ENCODE results near the gene RTN4RL1. TPM values are rescaled to one million over a fixed set of nuclear protein-coding genes. Genes with fewer than 3 reads are reported as not detected.
A peak's percentile ranks its signal among the peaks of the same experiment; 100 is the strongest.

RTN4RL1 gene, protein sequence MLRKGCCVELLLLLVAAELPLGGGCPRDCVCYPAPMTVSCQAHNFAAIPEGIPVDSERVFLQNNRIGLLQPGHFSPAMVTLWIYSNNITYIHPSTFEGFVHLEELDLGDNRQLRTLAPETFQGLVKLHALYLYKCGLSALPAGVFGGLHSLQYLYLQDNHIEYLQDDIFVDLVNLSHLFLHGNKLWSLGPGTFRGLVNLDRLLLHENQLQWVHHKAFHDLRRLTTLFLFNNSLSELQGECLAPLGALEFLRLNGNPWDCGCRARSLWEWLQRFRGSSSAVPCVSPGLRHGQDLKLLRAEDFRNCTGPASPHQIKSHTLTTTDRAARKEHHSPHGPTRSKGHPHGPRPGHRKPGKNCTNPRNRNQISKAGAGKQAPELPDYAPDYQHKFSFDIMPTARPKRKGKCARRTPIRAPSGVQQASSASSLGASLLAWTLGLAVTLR
- 10 to 100 TPM in 1 of 4 donors, 1 to 10 TPM in 3; 7.3 to 12.6 (median 7.8) TPM for total RNA-seq

DNA sequence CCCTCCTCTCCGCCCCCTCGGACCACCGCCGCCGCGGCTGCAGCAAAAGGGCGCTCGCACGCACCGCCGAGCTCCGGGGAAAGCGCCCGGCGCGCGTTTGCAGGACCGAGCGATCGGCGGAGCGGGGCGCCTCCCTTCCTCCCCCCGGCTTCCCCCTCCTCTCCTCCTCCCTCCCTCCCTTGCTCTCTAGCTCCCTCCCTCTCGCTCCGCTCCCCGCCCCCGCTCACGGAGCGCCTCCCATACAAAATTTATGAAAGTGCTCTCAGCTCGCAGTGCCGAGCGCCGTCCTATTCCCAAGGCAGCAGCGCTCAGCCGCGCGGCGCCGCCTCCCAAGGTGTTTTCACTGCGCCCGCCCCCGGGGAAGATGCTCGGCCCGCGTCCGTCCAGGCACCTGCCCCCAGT lies at the start of gene RTN4RL1:
Gene RTN4RL1, minus strand, starts transcription at position 115 of the 402 bp plus-strand sequence. CDS start 469 bp downstream, outside the sequence.
- peak; percentile 41 to 46 for DNase-seq (ENCODE audit: low spot score in 2 of 2)
- H3K9me3 ChIP-seq, result no peaks in the 10 kb centered on the region
- WGBS, 2 donors, result 2 to 4% methylated on average over 22 of the region's 47 CpGs
- H3K36me3 ChIP-seq, result no peaks in the 10 kb centered on the region
- H3K27ac ChIP-seq, result peak within 1 kb of the TSS in 1 of 4 donors; percentile 42
- TF ChIP-seq EP300 (IDR thresholded peaks at IDR 0.05) (no peak), POLR2A (IDR thresholded peaks at IDR 0.05) (no peak)
- TF ChIP-seq, protein P1, sequence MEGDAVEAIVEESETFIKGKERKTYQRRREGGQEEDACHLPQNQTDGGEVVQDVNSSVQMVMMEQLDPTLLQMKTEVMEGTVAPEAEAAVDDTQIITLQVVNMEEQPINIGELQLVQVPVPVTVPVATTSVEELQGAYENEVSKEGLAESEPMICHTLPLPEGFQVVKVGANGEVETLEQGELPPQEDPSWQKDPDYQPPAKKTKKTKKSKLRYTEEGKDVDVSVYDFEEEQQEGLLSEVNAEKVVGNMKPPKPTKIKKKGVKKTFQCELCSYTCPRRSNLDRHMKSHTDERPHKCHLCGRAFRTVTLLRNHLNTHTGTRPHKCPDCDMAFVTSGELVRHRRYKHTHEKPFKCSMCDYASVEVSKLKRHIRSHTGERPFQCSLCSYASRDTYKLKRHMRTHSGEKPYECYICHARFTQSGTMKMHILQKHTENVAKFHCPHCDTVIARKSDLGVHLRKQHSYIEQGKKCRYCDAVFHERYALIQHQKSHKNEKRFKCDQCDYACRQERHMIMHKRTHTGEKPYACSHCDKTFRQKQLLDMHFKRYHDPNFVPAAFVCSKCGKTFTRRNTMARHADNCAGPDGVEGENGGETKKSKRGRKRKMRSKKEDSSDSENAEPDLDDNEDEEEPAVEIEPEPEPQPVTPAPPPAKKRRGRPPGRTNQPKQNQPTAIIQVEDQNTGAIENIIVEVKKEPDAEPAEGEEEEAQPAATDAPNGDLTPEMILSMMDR (IDR thresholded peaks at IDR 0.05), result no peak
- H3K4me1 ChIP-seq, result peaks cover 0 to 56% (median 30%) of the 10 kb centered on the region in 4 donors
- H3K27me3 ChIP-seq, result peaks cover 0 to 59% of the 10 kb centered on the region in 2 donors
- H3K4me3 ChIP-seq, result peak within 1 kb of the TSS; percentile 42 to 68 (median 50)

DNA sequence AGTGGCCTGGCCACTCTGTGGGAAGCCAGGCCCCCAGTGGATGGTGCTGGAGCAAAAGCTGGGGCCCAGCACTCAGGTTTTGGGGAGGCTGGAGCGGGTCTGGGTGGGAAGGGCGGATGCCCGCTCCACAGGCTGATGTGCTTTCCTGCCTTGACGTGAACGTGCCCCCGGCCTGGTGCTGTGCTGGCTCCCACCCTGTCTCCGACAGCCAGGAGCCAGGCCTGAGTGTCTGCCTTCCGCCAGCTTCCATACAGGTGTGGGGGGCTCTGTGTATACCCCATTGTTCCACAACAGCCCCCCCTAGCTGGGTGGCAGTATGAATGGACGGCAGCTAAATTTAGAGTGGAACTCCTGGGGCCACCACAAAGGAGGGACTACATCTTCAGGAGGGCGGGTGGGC lies 49.8 kb upstream of the RTN4RL1 start:
- Histone ChIP-seq H3K4me1 (peaks cover 0 to 69% (median 28%) of the 10 kb centered on the region in 4 donors), H3K36me3 (peaks cover 0 to 85% (median 0%) of the 10 kb centered on the region in 3 donors), H3K27me3 (no peaks in the 10 kb centered on the region), H3K27ac (peak overlapping the region in 3 of 4 donors; percentile 68 to 79 (median 79)), H3K9me3 (no peaks in the 10 kb centered on the region), H3K4me3 (no peak overlapping the region)
- no peak for DNase-seq (ENCODE audit: low spot score in 2 of 2)
- no peak for TF ChIP-seq POLR2A (IDR thresholded peaks at IDR 0.05)
- TF ChIP-seq EP300 (IDR thresholded peaks at IDR 0.05), result no peak
- TF ChIP-seq, protein P1 (IDR thresholded peaks at IDR 0.05), result no peak
- WGBS, 2 donors, result 80 to 81% methylated on average over 10 of the region's 10 CpGs

DNA sequence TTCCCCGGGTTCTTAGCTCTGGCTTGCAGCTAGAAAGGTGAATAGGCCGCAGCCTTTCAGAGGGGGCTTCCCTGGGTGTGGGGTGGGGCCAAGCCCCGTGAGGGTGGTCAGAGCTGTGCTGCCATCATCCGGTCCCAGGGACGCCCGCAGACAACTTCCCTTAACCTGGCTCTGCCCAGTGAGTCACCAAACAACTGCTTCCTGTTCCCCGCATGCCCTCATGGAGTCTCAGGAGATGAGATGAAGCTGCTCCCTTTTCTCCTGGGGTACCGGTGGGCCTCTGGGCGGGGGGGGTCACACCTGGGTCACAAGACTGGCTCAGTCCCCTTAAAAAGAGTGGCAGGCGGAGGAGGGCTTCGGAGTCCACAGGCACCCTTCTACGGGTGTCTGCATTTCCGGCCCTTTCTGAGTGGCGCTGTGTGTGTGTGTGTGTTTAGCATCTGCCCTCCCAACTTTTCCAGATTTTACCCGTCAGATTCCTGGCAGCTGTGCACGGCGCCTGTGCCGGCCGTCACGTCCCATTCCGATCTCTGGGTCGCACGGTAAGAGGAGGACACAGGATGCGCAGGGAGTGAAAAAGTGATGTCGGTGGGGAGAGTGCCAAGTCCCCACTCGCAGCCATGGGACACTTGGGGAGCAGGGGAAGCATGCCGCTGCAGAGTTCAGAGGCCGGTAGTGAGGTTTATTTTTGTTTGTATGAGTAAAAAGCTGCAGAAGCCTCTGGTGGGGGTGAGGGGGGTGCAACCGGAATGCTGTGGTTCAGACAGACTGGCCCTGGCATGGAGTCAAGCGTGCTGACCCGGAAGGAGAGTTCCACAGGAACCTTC lies 46.5 kb upstream of the RTN4RL1 start:
- Histone ChIP-seq H3K36me3 (peaks cover 0 to 81% (median 0%) of the 10 kb centered on the region in 3 donors), H3K27ac (peak overlapping the region; percentile 5 to 81 (median 67)), H3K4me1 (peaks cover 0 to 80% (median 49%) of the 10 kb centered on the region in 4 donors), H3K27me3 (no peaks in the 10 kb centered on the region), H3K4me3 (no peak overlapping the region), H3K9me3 (no peaks in the 10 kb centered on the region)
- no peak for DNase-seq (ENCODE audit: low spot score in 2 of 2)
- TF ChIP-seq, protein P1 (IDR thresholded peaks at IDR 0.05), result no peak
- peak in 1 of 2 donors; percentile 51 for TF ChIP-seq EP300 (IDR thresholded peaks at IDR 0.05)
- 60 to 76% methylated on average over 29 to 30 of the region's 31 CpGs for WGBS, 2 donors

DNA sequence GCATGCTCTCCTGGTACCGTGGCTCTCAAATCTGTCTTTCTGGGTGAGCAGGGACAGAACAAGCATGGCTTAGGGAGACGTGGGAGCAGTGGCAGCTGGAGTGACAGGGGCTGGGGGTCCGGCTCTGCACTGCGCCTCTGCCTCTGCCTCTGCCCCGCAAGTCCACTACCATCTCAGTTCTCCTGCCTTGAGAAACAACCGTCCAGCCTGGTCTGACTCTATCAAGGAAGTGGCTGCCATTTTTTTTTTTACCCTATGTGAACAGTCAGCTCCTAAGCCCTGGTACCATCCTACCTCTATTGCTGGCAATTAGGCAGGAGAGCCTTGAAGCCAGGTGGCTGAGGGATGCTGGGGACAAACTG lies 45.9 kb upstream of the RTN4RL1 start:
- DNase-seq (ENCODE audit: low spot score in 2 of 2), result no peak
- Histone ChIP-seq H3K27me3 (no peaks in the 10 kb centered on the region), H3K4me1 (peaks cover 0 to 80% (median 50%) of the 10 kb centered on the region in 4 donors), H3K4me3 (no peak overlapping the region), H3K27ac (peak overlapping the region; percentile 5 to 81 (median 67)), H3K9me3 (no peaks in the 10 kb centered on the region), H3K36me3 (peaks cover 0 to 80% (median 0%) of the 10 kb centered on the region in 3 donors)
- WGBS, 2 donors, result 83 to 89% methylated on average over 6 of the region's 6 CpGs
- TF ChIP-seq EP300 (IDR thresholded peaks at IDR 0.05), result no peak
- TF ChIP-seq, protein P1 (IDR thresholded peaks at IDR 0.05), result no peak

All from tibial nerve (tissue), 4 donors.